Mucosa of descending colon (tissue), 3 donors: ENCODE measurements around the gene RHOH. TPM values are rescaled to one million over a fixed set of nuclear protein-coding genes. Genes with fewer than 3 reads are reported as not detected.
"Not testable (repeated sequence)": the region's sequence is repeated elsewhere in the genome, so short reads cannot be mapped to it uniquely, and the experiment has no call there.

Source experiments
- ATAC-seq: fragments of 200-7000 bp; cut with Tn5 transposase; one replicate; pipeline ENCODE4 v1.9.1; 2020; ENCODE audit warnings: mild to moderate bottlenecking, moderate library complexity
- DNase-seq, 3 donors: peaks; one replicate each; pipeline ENCODE4 v3.0.0-alpha.2; 2020
- H3K36me3 ChIP-seq: fragments of 200-600 bp; one replicate; pipeline ENCODE4 v1.8.0; 2021; ENCODE audit warnings: low read depth, mild to moderate bottlenecking
- H3K4me1 ChIP-seq: fragments of 200-600 bp; one replicate; pipeline ENCODE4 v1.8.0; 2021; ENCODE audit warnings: low read depth, mild to moderate bottlenecking
- H3K4me3 ChIP-seq: fragments of 200-600 bp; one replicate; pipeline ENCODE4 v1.8.0; 2021; ENCODE audit warnings: mild to moderate bottlenecking
- H3K9me3 ChIP-seq: fragments of 200-600 bp; one replicate; pipeline ENCODE4 v1.8.0; 2021; ENCODE audit warnings: mild to moderate bottlenecking
- intact Hi-C, 2 donors: fragments of 100-400 bp; cut with DNase I in 1 of 2; cut with micrococcal nuclease in 1 of 2; formaldehyde crosslinking; loops; one replicate each; pipeline versions ENCODE4 v1.11.0 to v1.11.1; 2022; cut with DNase I, micrococcal nuclease
- long read RNA-seq, 2 donors: library from polyadenylated mRNA; unstranded; transcript quantifications; one replicate each; pipeline ENCODE4 v2.0.0, GENCODE V29; 2019 to 2021
- total RNA-seq, 3 donors: library from RNA; stranded (reverse); fragmentation: NEBNext Ultra II Directional in 2 of 3; extraction: Animal tissue kit (Norgen Biotek cat#: 25700) in 2 of 3; gene quantifications; one replicate each; pipeline versions ENCODE4 v1.2.1 to v1.2.4, GENCODE V29; 2021 to 2023
- TF ChIP-seq, protein P1 (sequence below): fragments of 200-600 bp; IDR thresholded peaks from one replicate; pipeline ENCODE4 v1.8.0; 2022; ENCODE audit warnings: antibody characterized with exemption, mild to moderate bottlenecking
- donor health status: DM: no; HTN: no; CAD: no; lungs with moderate emphysema.
- donor health status: DM: no; HTN: no; CAD: no.
- donor health status: DM: no; HTN: yes; CAD: no.

The RHOH gene, protein sequence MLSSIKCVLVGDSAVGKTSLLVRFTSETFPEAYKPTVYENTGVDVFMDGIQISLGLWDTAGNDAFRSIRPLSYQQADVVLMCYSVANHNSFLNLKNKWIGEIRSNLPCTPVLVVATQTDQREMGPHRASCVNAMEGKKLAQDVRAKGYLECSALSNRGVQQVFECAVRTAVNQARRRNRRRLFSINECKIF
- 1 to 10 TPM; 1.9 to 5.8 (median 2.8) TPM for total RNA-seq
- long read RNA-seq, donor 1, full-length matches to known transcripts, result 1 of 1 reads
- long read RNA-seq, donor 1, partial matches to known transcripts, result 0 of 1 reads
- long read RNA-seq, donor 1, other reads (novel, unspliced or antisense), result 0 of 1 reads
- long read RNA-seq, donor 2, full-length matches to known transcripts, result 2 of 4 reads
- long read RNA-seq, donor 2, partial matches to known transcripts, result 0 of 4 reads
- long read RNA-seq, donor 2, other reads (novel, unspliced or antisense), result 2 of 4 reads

DNA sequence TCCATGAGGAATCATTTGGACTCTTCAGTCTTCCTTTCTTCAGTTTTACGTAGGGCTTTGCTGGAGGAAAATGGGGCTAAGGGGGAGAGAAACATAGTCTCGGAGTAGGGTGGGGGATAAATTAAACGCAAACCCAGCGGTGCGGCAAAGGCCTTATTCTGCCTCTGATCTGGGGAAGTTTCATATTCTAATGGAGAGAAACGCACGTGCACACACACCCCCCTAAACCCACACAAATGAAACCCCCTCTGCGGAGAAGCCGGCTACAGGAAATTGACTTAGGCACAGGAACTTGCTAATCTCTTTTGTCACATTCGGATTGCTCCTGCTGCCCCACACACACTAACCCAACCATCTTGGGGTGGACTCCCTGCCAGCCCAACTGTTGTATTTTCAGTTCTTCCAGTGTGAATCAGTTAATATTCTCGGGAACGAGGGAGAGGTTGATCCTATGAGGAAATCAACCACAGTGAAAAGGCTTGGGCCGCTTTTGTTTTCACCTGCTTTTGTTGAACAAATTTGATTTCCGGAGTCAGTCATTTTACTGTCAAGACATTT, at the start of gene RHOH:
RHOH (plus strand) TSS at position 308 of the 558 bp plus-strand sequence. CDS start 46,356 bp downstream, outside the sequence.
- intact Hi-C loops, result no loop called here
- Histone ChIP-seq H3K4me1 (peaks cover 13% of the 10 kb centered on the region), H3K36me3 (no peaks in the 10 kb centered on the region), H3K9me3 (no peaks in the 10 kb centered on the region), H3K4me3 (peak within 1 kb of the TSS; percentile 7)
- TF ChIP-seq, protein P1, sequence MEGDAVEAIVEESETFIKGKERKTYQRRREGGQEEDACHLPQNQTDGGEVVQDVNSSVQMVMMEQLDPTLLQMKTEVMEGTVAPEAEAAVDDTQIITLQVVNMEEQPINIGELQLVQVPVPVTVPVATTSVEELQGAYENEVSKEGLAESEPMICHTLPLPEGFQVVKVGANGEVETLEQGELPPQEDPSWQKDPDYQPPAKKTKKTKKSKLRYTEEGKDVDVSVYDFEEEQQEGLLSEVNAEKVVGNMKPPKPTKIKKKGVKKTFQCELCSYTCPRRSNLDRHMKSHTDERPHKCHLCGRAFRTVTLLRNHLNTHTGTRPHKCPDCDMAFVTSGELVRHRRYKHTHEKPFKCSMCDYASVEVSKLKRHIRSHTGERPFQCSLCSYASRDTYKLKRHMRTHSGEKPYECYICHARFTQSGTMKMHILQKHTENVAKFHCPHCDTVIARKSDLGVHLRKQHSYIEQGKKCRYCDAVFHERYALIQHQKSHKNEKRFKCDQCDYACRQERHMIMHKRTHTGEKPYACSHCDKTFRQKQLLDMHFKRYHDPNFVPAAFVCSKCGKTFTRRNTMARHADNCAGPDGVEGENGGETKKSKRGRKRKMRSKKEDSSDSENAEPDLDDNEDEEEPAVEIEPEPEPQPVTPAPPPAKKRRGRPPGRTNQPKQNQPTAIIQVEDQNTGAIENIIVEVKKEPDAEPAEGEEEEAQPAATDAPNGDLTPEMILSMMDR, result no peak
- ATAC-seq, result peak; percentile 41
- peak in 2 of 3 donors; percentile 34 to 51 for DNase-seq

DNA sequence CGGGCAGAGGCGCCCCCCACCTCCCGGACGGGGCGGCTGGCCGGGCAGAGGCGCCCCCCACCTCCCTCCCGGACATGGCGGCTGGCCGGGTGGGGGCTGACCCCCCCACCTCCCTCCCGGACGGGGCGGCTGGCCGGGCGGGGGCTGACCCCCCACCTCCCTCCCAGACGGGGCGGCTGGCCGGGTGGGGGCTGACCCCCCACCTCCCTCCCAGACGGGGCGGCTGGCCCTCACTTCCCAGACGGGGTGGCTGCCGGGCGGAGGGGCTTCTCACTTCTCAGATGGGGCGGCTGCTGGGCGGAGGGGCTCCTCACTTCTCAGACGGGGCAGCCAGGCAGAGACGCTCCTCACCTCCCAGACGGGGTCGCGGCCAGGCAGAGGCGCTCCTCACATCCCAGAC, 49.3 kb upstream of the RHOH start:
- intact Hi-C loops, H3K9me3 ChIP-seq, H3K4me3 ChIP-seq, H3K36me3 ChIP-seq, ATAC-seq, H3K4me1 ChIP-seq, DNase-seq: not testable (repeated sequence)

DNA sequence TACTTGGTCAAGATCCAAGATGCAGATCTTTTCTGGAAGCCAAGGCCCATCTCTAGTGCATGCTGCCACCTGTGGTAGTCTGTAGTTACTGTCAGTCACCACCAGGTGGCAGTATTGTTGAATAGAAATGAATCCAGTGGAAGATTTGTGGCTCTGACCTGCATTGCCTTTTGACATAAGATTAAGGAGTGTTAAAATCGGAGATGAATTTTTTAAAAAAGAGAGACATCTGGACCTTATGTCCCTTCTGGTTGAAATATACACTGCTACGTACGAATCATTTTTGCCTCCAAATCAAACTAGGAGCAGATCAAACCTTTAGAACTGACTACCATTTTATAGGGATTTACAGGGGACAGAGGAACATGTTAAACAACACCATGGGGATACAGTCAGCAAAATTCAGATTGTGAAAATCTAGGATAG, 46.9 kb upstream of the RHOH start:
- TF ChIP-seq, protein P1, result peak; percentile 64
- H3K9me3 ChIP-seq, result peaks cover 4% of the 10 kb centered on the region
- peak; percentile 95 for ATAC-seq
- H3K36me3 ChIP-seq, result no peaks in the 10 kb centered on the region
- no peaks in the 10 kb centered on the region for H3K4me1 ChIP-seq
- intact Hi-C loops, result loop anchor here (5.0 kb wide), 2 partner anchors 162 to 167 kb away; no protein-coding TSS in a partner anchor
- H3K4me3 ChIP-seq, result no peak overlapping the region
- DNase-seq, result peak in 1 of 3 donors; percentile 82

DNA sequence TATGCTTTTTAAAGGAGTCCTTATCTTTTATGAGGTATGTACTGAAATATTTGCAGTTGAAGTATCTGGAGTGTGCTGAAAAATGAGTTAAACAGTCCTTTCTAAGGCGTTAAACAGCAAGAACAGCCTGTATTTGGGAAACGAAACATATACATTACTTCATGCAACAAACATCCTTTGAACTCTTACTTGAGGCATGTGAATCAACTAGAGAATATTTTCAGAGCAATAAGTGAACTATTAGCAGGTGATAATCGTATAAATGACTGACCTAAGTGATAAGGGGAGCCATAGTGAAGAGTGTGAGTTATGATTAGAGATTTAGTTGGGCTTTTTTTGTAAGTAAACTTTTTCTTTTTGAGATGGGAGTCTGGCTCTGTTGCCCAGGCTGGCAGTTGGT, 45.9 kb upstream of the RHOH start:
- intact Hi-C loops, result loop anchor here (5.0 kb wide), 2 partner anchors 161 to 166 kb away; no protein-coding TSS in a partner anchor

DNA sequence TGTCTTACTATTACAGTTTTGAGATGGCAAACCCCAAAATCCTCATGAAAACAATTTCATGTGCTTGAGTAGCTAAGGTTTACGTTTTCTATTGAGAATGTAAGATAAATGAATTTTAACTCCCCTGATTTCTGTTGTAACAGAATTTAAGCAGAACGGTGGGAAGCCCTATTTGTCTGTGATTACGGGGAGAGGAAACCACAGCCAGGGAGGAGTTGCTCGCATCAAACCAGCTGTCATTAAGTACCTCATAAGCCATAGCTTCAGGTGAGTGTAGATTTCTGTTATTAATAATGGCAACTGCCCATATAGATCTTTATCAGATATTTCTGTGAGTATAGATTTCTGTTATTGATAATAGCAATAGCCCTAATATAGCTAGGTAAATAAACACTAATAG, 44.2 kb upstream of the RHOH start:
- H3K36me3 ChIP-seq, result no peaks in the 10 kb centered on the region
- no peaks in the 10 kb centered on the region for H3K4me1 ChIP-seq
- no peak for ATAC-seq
- intact Hi-C loops, result loop anchor here (5.0 kb wide), 2 partner anchors 160 to 165 kb away; no protein-coding TSS in a partner anchor
- TF ChIP-seq, protein P1, result no peak
- peaks cover 4% of the 10 kb centered on the region for H3K9me3 ChIP-seq
- H3K4me3 ChIP-seq, result no peak overlapping the region
- DNase-seq, result no peak

More for the DNA sequence above, 45.9 kb upstream of the RHOH start:
- H3K4me1 ChIP-seq, result no peaks in the 10 kb centered on the region
- H3K9me3 ChIP-seq, result peaks cover 4% of the 10 kb centered on the region
- no peak for DNase-seq
- H3K36me3 ChIP-seq, result no peaks in the 10 kb centered on the region
- TF ChIP-seq, protein P1, result no peak
- no peak overlapping the region for H3K4me3 ChIP-seq
- ATAC-seq, result no peak

DNA sequence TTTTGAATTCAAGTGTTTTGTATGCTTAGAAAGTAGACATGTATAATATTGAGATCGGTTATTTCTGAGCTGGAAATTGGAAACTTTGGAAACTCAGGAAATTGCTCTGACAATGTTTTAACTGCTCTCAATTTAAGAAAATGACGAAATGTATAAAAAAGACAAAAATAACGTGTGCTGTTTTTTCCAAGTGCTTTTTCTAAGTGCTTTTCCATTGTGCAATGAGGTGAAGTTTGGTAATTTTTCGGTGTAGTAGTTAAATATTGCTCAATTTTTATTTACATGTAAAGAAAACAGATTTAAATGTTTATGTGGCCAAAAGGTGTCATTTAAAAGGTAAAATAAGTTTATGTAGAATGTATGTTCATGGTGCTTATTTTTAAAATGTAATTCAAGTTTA, 39.4 kb upstream of the RHOH start:
- Histone ChIP-seq H3K9me3 (no peaks in the 10 kb centered on the region), H3K36me3 (no peaks in the 10 kb centered on the region), H3K4me1 (no peaks in the 10 kb centered on the region), H3K4me3 (no peak overlapping the region)
- TF ChIP-seq, protein P1, result no peak
- no peak for DNase-seq
- ATAC-seq, result no peak
- intact Hi-C loops, result no loop called here
